HCT116 (cell line): ENCODE results near the gene TMC6. TPM values are rescaled to one million over a fixed set of nuclear protein-coding genes. Genes with fewer than 3 reads are reported as not detected.
"Not testable (repeated sequence)": the region's sequence is repeated elsewhere in the genome, so short reads cannot be mapped to it uniquely, and the experiment has no call there.

ENCODE experiments used
- ATAC-seq: fragments of 200-7000 bp; cut with Tn5 transposase; 2 replicates; pipeline ENCODE4 v1.9.1; 2020; ENCODE audit warnings: mild to moderate bottlenecking, moderate library complexity
- BruUV-seq: library from RNA; stranded (reverse); fragments of 400-500 nt; replicated peaks from 2 replicates; lab custom pipeline; 2021; lab: Mats Ljungman, UMichigan
- CTCF ChIA-PET: fragments of 300-600 bp; sonication (Branson Sonifier 250); formaldehyde crosslinking; loops from one replicate; lab custom pipeline; 2021; ENCODE audit warnings: antibody characterized with exemption; lab: Charles Lee
- POLR2A ChIA-PET: fragments of 300-600, 350-600 bp; sonication (Branson Sonifier 250); formaldehyde crosslinking; loops from one replicate; lab custom pipeline; 2021; ENCODE audit warnings: antibody characterized with exemption; lab: Charles Lee
- RAD21 ChIA-PET, 2 experiments: fragments of 300-600 bp; sonication (Branson Sonifier 250); formaldehyde crosslinking; loops; one replicate each; lab custom pipeline; 2023; ENCODE audit warnings: low total read pairs in 2 of 2; ENCODE audit not compliant: uncharacterized antibody in 2 of 2, unreplicated experiment in 2 of 2, low non-redundant PET in 1 of 2; lab: Charles Lee
- DNase-seq: peaks from one replicate; pipeline ENCODE4 v3.0.0-alpha.2; 2010; ENCODE audit warnings: low read depth, low spot score
- H2AFZ ChIP-seq: fragments of 200-600 bp; shearing (Covaris generic), sonication (generic); 2 replicates; pipeline ENCODE4 v1.6.1; 2017; ENCODE audit warnings: low read depth, mixed run types, mixed read lengths, antibody characterized with exemption, low read length; ENCODE audit not compliant: poor library complexity, severe bottlenecking
- H3K27ac ChIP-seq: 2 replicates; pipeline ENCODE4 v1.5.1; 2012; ENCODE audit warnings: low read depth, low read length
- H3K27me3 ChIP-seq: fragments of 200-600 bp; sonication (generic); 2 replicates; pipeline ENCODE4 v1.6.1; 2016; ENCODE audit warnings: mixed run types, low read length, mixed read lengths; ENCODE audit not compliant: insufficient read depth
- H3K36me3 ChIP-seq, 2 experiments: fragments of 200-500 bp in 1 of 2; fragments of 200-600 bp in 1 of 2; sonication (Bioruptor generic) in 1 of 2; sonication (generic) in 1 of 2; 2 replicates each; pipeline versions ENCODE4 v1.5.1 to v1.6.1; 2014 to 2016; ENCODE audit warnings: low read length in 2 of 2, inconsistent platforms in 1 of 2, mixed read lengths in 1 of 2, mixed run types in 1 of 2; ENCODE audit not compliant: insufficient read depth in 2 of 2, control insufficient read depth in 1 of 2
- H3K4me1 ChIP-seq, 2 experiments: fragments of 200-600 bp in 1 of 2; sonication (generic) in 1 of 2; 2 replicates each; pipeline versions ENCODE4 v1.5.1 to v1.6.1; 2012 to 2017; ENCODE audit warnings: low read length in 2 of 2, inconsistent platforms in 1 of 2, mild to moderate bottlenecking in 1 of 2, mixed read lengths in 1 of 2, mixed run types in 1 of 2, moderate library complexity in 1 of 2; ENCODE audit not compliant: insufficient read depth in 2 of 2, control insufficient read depth in 1 of 2
- H3K4me2 ChIP-seq: fragments of 200-600 bp; sonication (generic); 2 replicates; pipeline ENCODE4 v1.6.1; 2017; ENCODE audit warnings: mixed run types, low read length, mixed read lengths
- H3K4me3 ChIP-seq, 2 experiments: fragments of 200-600 bp in 1 of 2; sonication (generic) in 1 of 2; replicated peaks in 1 of 2; 2 replicates each; pipeline ENCODE4 v1.5.1; 2011 to 2016; ENCODE audit warnings: low read length in 2 of 2, control low read depth in 1 of 2, low read depth in 1 of 2, mild to moderate bottlenecking in 1 of 2, mixed read lengths in 1 of 2, mixed run types in 1 of 2
- H3K79me2 ChIP-seq: fragments of 200-600 bp; sonication (generic); 2 replicates; pipeline ENCODE4 v1.6.1; 2017; ENCODE audit warnings: mild to moderate bottlenecking, mixed run types, low read length, moderate library complexity, mixed read lengths; ENCODE audit not compliant: insufficient read depth
- H3K9ac ChIP-seq: fragments of 200-600 bp; sonication (generic); 2 replicates; pipeline ENCODE4 v1.6.1; 2016; ENCODE audit warnings: low read length, mixed read lengths
- H3K9me2 ChIP-seq: fragments of 200-600 bp; sonication (generic), shearing (Covaris generic); 2 replicates; pipeline ENCODE4 v1.6.1; 2017; ENCODE audit warnings: mixed run types, mild to moderate bottlenecking, moderate library complexity; ENCODE audit not compliant: insufficient read depth
- H3K9me3 ChIP-seq, 2 experiments: fragments of 200-500 bp in 1 of 2; fragments of 200-600 bp in 1 of 2; sonication (Bioruptor generic) in 1 of 2; sonication (generic) in 1 of 2; 2 replicates each; pipeline ENCODE4 v1.6.1; 2014 to 2017; ENCODE audit warnings: low read length in 2 of 2, mixed read lengths in 2 of 2, inconsistent platforms in 1 of 2, low read depth in 1 of 2, mild to moderate bottlenecking in 1 of 2, mixed run types in 1 of 2, moderate library complexity in 1 of 2; ENCODE audit not compliant: control insufficient read depth in 1 of 2, insufficient read depth in 1 of 2
- H4K20me1 ChIP-seq: fragments of 200-600 bp; sonication (generic), shearing (Covaris generic); 2 replicates; pipeline ENCODE4 v1.6.1; 2017; ENCODE audit warnings: mixed run types, mild to moderate bottlenecking, moderate library complexity; ENCODE audit not compliant: insufficient read depth
- ATF3 ChIP-seq: IDR thresholded peaks from 2 replicates; pipeline ENCODE4 v1.6.1; 2012
- CBX3 ChIP-seq: IDR thresholded peaks from 2 replicates; pipeline ENCODE4 v1.6.1; 2012; ENCODE audit warnings: low read depth
- EGR1 ChIP-seq: IDR thresholded peaks from 2 replicates; pipeline ENCODE4 v1.6.1; 2012; ENCODE audit warnings: low read depth
- ELF1 ChIP-seq: IDR thresholded peaks from 2 replicates; pipeline ENCODE4 v1.6.1; 2012; ENCODE audit warnings: low read depth, borderline replicate concordance
- EZH2 ChIP-seq: fragments of 200-600 bp; sonication (generic); IDR thresholded peaks from 2 replicates; pipeline ENCODE4 v1.6.1; 2017; ENCODE audit warnings: antibody characterized with exemption, mixed run types
- EZH2phosphoT487 ChIP-seq: fragments of 200-600 bp; IDR thresholded peaks from 2 replicates; pipeline ENCODE4 v1.6.1; 2018; ENCODE audit warnings: antibody characterized with exemption, borderline replicate concordance
- MAX ChIP-seq: IDR thresholded peaks from 2 replicates; pipeline ENCODE4 v1.6.1; 2012
- POLR2AphosphoS5 ChIP-seq: IDR thresholded peaks from 2 replicates; pipeline ENCODE4 v1.6.1; 2011; ENCODE audit warnings: mild to moderate bottlenecking, low read depth, low read length, moderate library complexity
- SP1 ChIP-seq: IDR thresholded peaks from 2 replicates; pipeline ENCODE4 v1.6.1; 2012; ENCODE audit warnings: low read depth
- ZFX ChIP-seq: fragments of 450-650 bp; IDR thresholded peaks from 2 replicates; pipeline ENCODE4 v1.6.1; 2017
- ZNF274 ChIP-seq: fragments of 200-500 bp; sonication (Bioruptor generic); IDR thresholded peaks from 2 replicates; pipeline ENCODE4 v1.6.1; 2014; ENCODE audit warnings: mild to moderate bottlenecking, low read depth, low read length, inconsistent platforms
- intact Hi-C: fragments of 100-400 bp; cut with micrococcal nuclease; formaldehyde crosslinking; loops from 2 replicates; pipeline ENCODE4 v1.10.0; 2022
- total RNA-seq: library from RNA; stranded (reverse); gene quantifications from one replicate; pipeline ENCODE4 v1.2.1, GENCODE V29; 2021; ENCODE audit not compliant: unreplicated experiment
- TF ChIP-seq, protein P1 (sequence below): IDR thresholded peaks from 2 replicates; pipeline ENCODE4 v1.6.1; 2011; ENCODE audit warnings: mild to moderate bottlenecking, low read length, moderate library complexity; ENCODE audit not compliant: insufficient replicate concordance; ENCODE audit errors: extremely low read depth
- TF ChIP-seq, protein P2 (sequence below), 3 experiments: fragments of 200-600 bp in 1 of 3; sonication (generic) in 1 of 3; IDR thresholded peaks in 2 of 3; conservative IDR thresholded peaks in 1 of 3; 2 replicates each; pipeline ENCODE4 v1.5.1; 2012 to 2017; ENCODE audit warnings: low read depth in 2 of 3, low read length in 2 of 3, antibody characterized with exemption in 1 of 3, borderline replicate concordance in 1 of 3, control low read depth in 1 of 3, mild to moderate bottlenecking in 1 of 3, mixed read lengths in 1 of 3, mixed run types in 1 of 3, moderate library complexity in 1 of 3; ENCODE audit not compliant: insufficient read depth in 1 of 3

The TMC6 gene
- total RNA-seq, 1 experiment from 2014 or later: 142 TPM

GRCh38 chr17:78066976-78067375 is 61.6 kb downstream of the TMC6 start:
- H4K20me1 ChIP-seq, H3K27me3 ChIP-seq, H2AFZ ChIP-seq, intact Hi-C loops, H3K4me2 ChIP-seq, H3K9ac ChIP-seq, H3K79me2 ChIP-seq, H3K9me3 ChIP-seq, H3K27ac ChIP-seq, H3K4me3 ChIP-seq, H3K4me1 ChIP-seq, POLR2A ChIA-PET, BruUV-seq, ATAC-seq, RAD21 ChIA-PET, H3K9me2 ChIP-seq, DNase-seq: not testable (repeated sequence)
- H3K36me3 ChIP-seq: peaks cover 0 to 11% of the 10 kb centered on the region in 2 experiments; a peak in 2 of 4 replicates
- CTCF ChIA-PET: interaction anchor here (3.6 kb wide), 1 partner anchor 17 kb away, joined by 15 read pairs; no protein-coding TSS in a partner anchor

DNA sequence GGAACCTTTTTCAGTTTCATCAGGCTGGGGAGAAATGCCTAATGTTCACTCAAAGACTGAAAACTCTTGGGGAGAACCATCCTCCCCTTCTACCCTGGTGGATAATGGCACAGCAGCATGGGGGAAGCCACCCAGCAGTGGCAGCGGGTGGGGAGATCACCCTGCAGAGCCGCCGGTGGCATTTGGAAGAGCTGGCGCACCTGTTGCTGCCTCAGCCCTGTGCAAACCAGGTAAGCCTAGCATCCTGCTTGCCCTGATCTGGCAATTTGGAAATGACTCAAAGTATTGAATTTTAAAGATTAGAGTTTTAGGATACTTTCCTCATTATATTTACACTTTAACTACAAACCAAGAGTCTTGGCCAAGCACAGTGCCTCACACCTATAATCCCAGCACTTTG is 63.8 kb downstream of the TMC6 start:
- Histone ChIP-seq H3K36me3 (peaks cover 0 to 11% of the 10 kb centered on the region in 2 experiments; a peak in 2 of 4 replicates), H4K20me1 (no peaks in the 10 kb centered on the region), H3K27me3 (no peaks in the 10 kb centered on the region), H3K4me2 (no peak overlapping the region), H3K4me1 (no peaks in the 10 kb centered on the region), H3K9ac (no peak overlapping the region), H3K9me2 (no peaks in the 10 kb centered on the region), H3K79me2 (no peaks in the 10 kb centered on the region), H2AFZ (no peak overlapping the region), H3K9me3 (no peaks in the 10 kb centered on the region), H3K4me3 (no peak overlapping the region), H3K27ac (no peak overlapping the region)
- no peak for DNase-seq
- no peak for ATAC-seq
- BruUV-seq: no TSS peak
- ChIA-PET POLR2A (no interaction called here), CTCF (interaction anchor here (3.6 kb wide), 1 partner anchor 20 kb away, joined by 15 read pairs; no protein-coding TSS in a partner anchor), RAD21 (no interaction called here)
- intact Hi-C loops: no loop called here
- TF ChIP-seq ELF1 (no peak), POLR2AphosphoS5 (no peak), ZFX (no peak), ZNF274 (no peak), SP1 (no peak), CBX3 (no peak), EZH2 (no peak), MAX (no peak), EGR1 (no peak), EZH2phosphoT487 (no peak), ATF3 (no peak)
- TF ChIP-seq, protein P1, sequence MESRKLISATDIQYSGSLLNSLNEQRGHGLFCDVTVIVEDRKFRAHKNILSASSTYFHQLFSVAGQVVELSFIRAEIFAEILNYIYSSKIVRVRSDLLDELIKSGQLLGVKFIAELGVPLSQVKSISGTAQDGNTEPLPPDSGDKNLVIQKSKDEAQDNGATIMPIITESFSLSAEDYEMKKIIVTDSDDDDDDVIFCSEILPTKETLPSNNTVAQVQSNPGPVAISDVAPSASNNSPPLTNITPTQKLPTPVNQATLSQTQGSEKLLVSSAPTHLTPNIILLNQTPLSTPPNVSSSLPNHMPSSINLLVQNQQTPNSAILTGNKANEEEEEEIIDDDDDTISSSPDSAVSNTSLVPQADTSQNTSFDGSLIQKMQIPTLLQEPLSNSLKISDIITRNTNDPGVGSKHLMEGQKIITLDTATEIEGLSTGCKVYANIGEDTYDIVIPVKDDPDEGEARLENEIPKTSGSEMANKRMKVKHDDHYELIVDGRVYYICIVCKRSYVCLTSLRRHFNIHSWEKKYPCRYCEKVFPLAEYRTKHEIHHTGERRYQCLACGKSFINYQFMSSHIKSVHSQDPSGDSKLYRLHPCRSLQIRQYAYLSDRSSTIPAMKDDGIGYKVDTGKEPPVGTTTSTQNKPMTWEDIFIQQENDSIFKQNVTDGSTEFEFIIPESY: no peak
- TF ChIP-seq, protein P2, sequence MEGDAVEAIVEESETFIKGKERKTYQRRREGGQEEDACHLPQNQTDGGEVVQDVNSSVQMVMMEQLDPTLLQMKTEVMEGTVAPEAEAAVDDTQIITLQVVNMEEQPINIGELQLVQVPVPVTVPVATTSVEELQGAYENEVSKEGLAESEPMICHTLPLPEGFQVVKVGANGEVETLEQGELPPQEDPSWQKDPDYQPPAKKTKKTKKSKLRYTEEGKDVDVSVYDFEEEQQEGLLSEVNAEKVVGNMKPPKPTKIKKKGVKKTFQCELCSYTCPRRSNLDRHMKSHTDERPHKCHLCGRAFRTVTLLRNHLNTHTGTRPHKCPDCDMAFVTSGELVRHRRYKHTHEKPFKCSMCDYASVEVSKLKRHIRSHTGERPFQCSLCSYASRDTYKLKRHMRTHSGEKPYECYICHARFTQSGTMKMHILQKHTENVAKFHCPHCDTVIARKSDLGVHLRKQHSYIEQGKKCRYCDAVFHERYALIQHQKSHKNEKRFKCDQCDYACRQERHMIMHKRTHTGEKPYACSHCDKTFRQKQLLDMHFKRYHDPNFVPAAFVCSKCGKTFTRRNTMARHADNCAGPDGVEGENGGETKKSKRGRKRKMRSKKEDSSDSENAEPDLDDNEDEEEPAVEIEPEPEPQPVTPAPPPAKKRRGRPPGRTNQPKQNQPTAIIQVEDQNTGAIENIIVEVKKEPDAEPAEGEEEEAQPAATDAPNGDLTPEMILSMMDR (IDR thresholded peaks at IDR 0.05 in 2 of 3, conservative IDR thresholded peaks at IDR 0.05 in 1 of 3; ENCODE audit: borderline replicate concordance in 1 of 3, insufficient read depth in 1 of 3, low read depth in 2 of 3, low read length in 2 of 3): no peak
